HuH-7 (cell line): ENCODE measurements around the gene SLC38A1.
"Not testable (repeated sequence)": the region's sequence is repeated elsewhere in the genome, so short reads cannot be mapped to it uniquely, and the experiment has no call there.

Experiments
- DNase-seq: peaks from one replicate; pipeline ENCODE4 v3.0.0; 2011; ENCODE audit warnings: low spot score

SLC38A1 gene

GRCh38 chr12:46206471-46206870 lies 62.4 kb downstream of the SLC38A1 start:
- DNase-seq, result no peak

- DNase-seq, result no peak
These were observed 63.5 kb downstream of the SLC38A1 start for GRCh38 chr12:46205294-46205693.

- DNase-seq, result no peak
These were observed 67.5 kb downstream of the SLC38A1 start for GRCh38 chr12:46201284-46201789.

GRCh38 chr12:46200551-46200950 lies 68.3 kb downstream of the SLC38A1 start:
- DNase-seq, result no peak

GRCh38 chr12:46198913-46199312 lies 69.9 kb downstream of the SLC38A1 start:
- DNase-seq, result no peak

GRCh38 chr12:46197883-46198282 lies 71.0 kb downstream of the SLC38A1 start:
- no peak for DNase-seq

GRCh38 chr12:46190533-46190932 lies 78.3 kb downstream of the SLC38A1 start:
- DNase-seq, result not testable (repeated sequence)

GRCh38 chr12:46188170-46188569 lies 80.7 kb downstream of the SLC38A1 start:
- DNase-seq, result no peak

- no peak for DNase-seq
These were observed 81.8 kb downstream of the SLC38A1 start for GRCh38 chr12:46187023-46187422.

GRCh38 chr12:46186088-46186487 lies 82.8 kb downstream of the SLC38A1 start:
- no peak for DNase-seq

GRCh38 chr12:46185686-46186085 lies 83.2 kb downstream of the SLC38A1 start:
- DNase-seq, result no peak

- no peak for DNase-seq
These were observed 83.8 kb downstream of the SLC38A1 start for GRCh38 chr12:46184798-46185595.

- no peak for DNase-seq
These were observed 85.7 kb downstream of the SLC38A1 start for GRCh38 chr12:46183112-46183511.

GRCh38 chr12:46181465-46181864 lies 87.4 kb downstream of the SLC38A1 start:
- no peak for DNase-seq

GRCh38 chr12:46179693-46180452 lies 89.0 kb downstream of the SLC38A1 start:
- no peak for DNase-seq

- no peak for DNase-seq
These were observed 90.8 kb downstream of the SLC38A1 start for GRCh38 chr12:46177837-46178608.

- no peak for DNase-seq
These were observed 91.8 kb downstream of the SLC38A1 start for GRCh38 chr12:46177025-46177424.

GRCh38 chr12:46174919-46175318 lies 93.9 kb downstream of the SLC38A1 start:
- no peak for DNase-seq

GRCh38 chr12:46174061-46174662 lies 94.7 kb downstream of the SLC38A1 start:
- no peak for DNase-seq

- no peak for DNase-seq
These were observed 100.4 kb downstream of the SLC38A1 start for GRCh38 chr12:46168426-46168825.

- DNase-seq, result no peak
These were observed 101.4 kb downstream of the SLC38A1 start for GRCh38 chr12:46167412-46167811.

- DNase-seq, result no peak
These were observed 103.7 kb downstream of the SLC38A1 start for GRCh38 chr12:46165191-46165590.
